Peyer's patch (tissue), 4 donors: ENCODE results near the gene EIF2B5. TPM values are rescaled to one million over a fixed set of nuclear protein-coding genes. Genes with fewer than 3 reads are reported as not detected.

Source experiments
- DNase-seq, 3 donors: peaks; one replicate each; pipeline ENCODE4 v3.0.0-alpha.2; 2017 to 2019
- H3K27ac ChIP-seq, 4 donors: fragments of 200-600 bp; sonication (generic); one replicate each; pipeline ENCODE4 v1.5.1; 2016 to 2019
- H3K27me3 ChIP-seq, 2 donors: fragments of 200-600 bp; sonication (generic); one replicate each; pipeline ENCODE4 v1.5.1; 2019
- H3K36me3 ChIP-seq, 3 donors: fragments of 200-600 bp; sonication (generic); one replicate each; pipeline ENCODE4 v1.5.1; 2016 to 2019
- H3K4me1 ChIP-seq, 4 donors: fragments of 200-600 bp; sonication (generic); one replicate each; pipeline ENCODE4 v1.5.1; 2016 to 2019
- H3K4me3 ChIP-seq, 4 donors: fragments of 200-600 bp; sonication (generic); 1 replicate in 3 of 4; 2 replicates in 1 of 4; pipeline ENCODE4 v1.5.1; 2016 to 2019; ENCODE audit warnings: mild to moderate bottlenecking in 1 of 4
- H3K9me3 ChIP-seq, 4 donors: fragments of 200-600 bp; sonication (generic); one replicate each; pipeline ENCODE4 v1.5.1; 2016 to 2019; ENCODE audit warnings: mild to moderate bottlenecking in 1 of 4
- CTCF ChIP-seq, 6 experiments: fragments of 450-650 bp in 4 of 6; fragments of 200-600 bp in 2 of 6; sonication (generic) in 1 of 6; IDR thresholded peaks; one replicate each; pipeline ENCODE4 v1.5.1; 2017 to 2019; ENCODE audit warnings: antibody characterized with exemption in 6 of 6, mild to moderate bottlenecking in 3 of 6, moderate library complexity in 1 of 6
- POLR2A ChIP-seq, 2 donors: fragments of 450-650 bp; IDR thresholded peaks; one replicate each; pipeline ENCODE4 v1.5.1; 2017; ENCODE audit warnings: antibody characterized with exemption in 2 of 2, mild to moderate bottlenecking in 2 of 2, moderate library complexity in 2 of 2
- total RNA-seq, 4 donors: library from RNA; depleted of rRNA; stranded (reverse); fragments of >200 nt; gene quantifications; one replicate each; pipeline ENCODE4 v1.1.0, GENCODE V29; 2016

EIF2B5 gene
- total RNA-seq, 4 donors from 2014 or later, result 24.7 to 67.7 (median 41.6) TPM

DNA sequence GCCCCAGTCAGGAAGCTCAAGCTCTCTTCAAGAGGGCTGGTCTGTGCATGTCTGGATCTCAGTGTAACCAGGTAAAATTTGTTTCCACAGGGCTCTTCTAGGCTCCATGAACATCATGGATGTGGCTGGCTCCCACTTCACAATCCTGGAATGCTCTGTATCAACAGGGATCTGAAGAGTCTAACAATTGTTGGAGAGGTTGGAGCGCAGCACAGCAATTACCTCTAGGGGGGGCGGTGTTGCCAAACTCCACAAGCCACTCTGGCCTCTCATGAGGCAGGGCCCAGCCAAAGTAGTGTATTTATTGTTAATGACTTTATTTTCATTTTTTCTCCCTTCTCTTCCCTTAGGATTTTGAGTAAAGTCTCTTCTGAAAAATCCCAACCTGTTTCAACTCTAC is 6.1 kb upstream of the EIF2B5 start:
- H3K36me3 ChIP-seq, result no peaks in the 10 kb centered on the region
- TF ChIP-seq CTCF (IDR thresholded peaks at IDR 0.05) (peak in 1 of 6 experiments; percentile 19), POLR2A (IDR thresholded peaks at IDR 0.05) (no peak)
- peak in 1 of 3 donors; percentile 49 for DNase-seq
- H3K27ac ChIP-seq, result no peak overlapping the region
- no peak overlapping the region for H3K4me3 ChIP-seq
- no peaks in the 10 kb centered on the region for H3K27me3 ChIP-seq
- H3K4me1 ChIP-seq, result no peaks in the 10 kb centered on the region
- no peaks in the 10 kb centered on the region for H3K9me3 ChIP-seq

GRCh38 chr3:184132945-184133344 is 2.2 kb upstream of the EIF2B5 start:
- Histone ChIP-seq H3K36me3 (peaks cover 0 to 9% (median 0%) of the 10 kb centered on the region in 3 donors), H3K4me3 (no peak overlapping the region), H3K4me1 (peaks cover 0 to 17% (median 5%) of the 10 kb centered on the region in 4 donors), H3K9me3 (no peaks in the 10 kb centered on the region), H3K27me3 (no peaks in the 10 kb centered on the region), H3K27ac (no peak overlapping the region)
- no peak for TF ChIP-seq POLR2A (IDR thresholded peaks at IDR 0.05)
- TF ChIP-seq CTCF (IDR thresholded peaks at IDR 0.05), result no peak
- no peak for DNase-seq

- Histone ChIP-seq H3K36me3 (peaks cover 0 to 19% (median 0%) of the 10 kb centered on the region in 3 donors), H3K4me1 (peaks cover 0 to 17% (median 5%) of the 10 kb centered on the region in 4 donors), H3K27ac (peak overlapping the region; percentile 88 to 94 (median 90)), H3K4me3 (peak overlapping the region; percentile 88 to 99 (median 92)), H3K9me3 (no peaks in the 10 kb centered on the region), H3K27me3 (no peaks in the 10 kb centered on the region)
- peak; percentile 28 to 37 for TF ChIP-seq POLR2A (IDR thresholded peaks at IDR 0.05)
- TF ChIP-seq CTCF (IDR thresholded peaks at IDR 0.05), result peak in 1 of 6 experiments; percentile 8
- DNase-seq, result peak; percentile 83 to 93 (median 86)
These were observed 1.1 kb upstream of the EIF2B5 start for GRCh38 chr3:184133840-184134745.

DNA sequence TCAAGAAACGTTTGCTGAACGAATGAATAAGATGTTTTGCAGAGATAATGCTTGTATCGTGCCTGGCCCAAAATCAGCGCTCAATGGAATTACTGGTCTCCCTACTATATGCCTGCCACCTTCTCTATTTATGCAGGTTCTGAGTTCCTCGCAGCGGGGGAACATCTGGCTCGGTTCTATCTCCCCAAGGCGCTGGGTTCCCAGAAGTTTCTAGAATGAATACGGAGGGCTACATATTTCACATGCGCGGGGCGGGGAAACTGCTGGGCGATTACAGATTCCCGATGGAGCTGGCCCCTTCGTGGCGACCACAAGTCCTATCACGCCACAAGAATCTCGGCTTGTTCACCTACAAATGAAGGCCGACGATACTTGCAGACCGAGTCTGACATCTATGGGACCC is 411 bp upstream of the EIF2B5 start:
- Histone ChIP-seq H3K4me1 (peaks cover 0 to 17% (median 5%) of the 10 kb centered on the region in 4 donors), H3K27me3 (no peaks in the 10 kb centered on the region), H3K27ac (peak overlapping the region; percentile 88 to 94 (median 90)), H3K9me3 (no peaks in the 10 kb centered on the region), H3K36me3 (peaks cover 0 to 25% (median 0%) of the 10 kb centered on the region in 3 donors), H3K4me3 (peak overlapping the region; percentile 88 to 99 (median 92))
- no peak for DNase-seq
- TF ChIP-seq CTCF (IDR thresholded peaks at IDR 0.05) (no peak), POLR2A (IDR thresholded peaks at IDR 0.05) (no peak)

- Histone ChIP-seq H3K36me3 (peaks cover 0 to 37% (median 0%) of the 10 kb centered on the region in 3 donors), H3K27ac (peak overlapping the region; percentile 88 to 94 (median 90)), H3K9me3 (no peaks in the 10 kb centered on the region), H3K4me1 (peaks cover 0 to 17% (median 5%) of the 10 kb centered on the region in 4 donors), H3K4me3 (peak overlapping the region; percentile 88 to 99 (median 92)), H3K27me3 (no peaks in the 10 kb centered on the region)
- DNase-seq, result no peak
- TF ChIP-seq CTCF (IDR thresholded peaks at IDR 0.05) (no peak), POLR2A (IDR thresholded peaks at IDR 0.05) (no peak)
These were observed 728 bp downstream of the EIF2B5 start for GRCh38 chr3:184135911-184136260.
